HEK293 (cell line): ENCODE data around the gene DENND1C.

Experiments used
- GLIS1 ChIP-seq: fragments of 450-650 bp; formaldehyde crosslinking; IDR thresholded peaks from 2 replicates; pipeline ENCODE4 v1.5.1; 2016; ENCODE audit warnings: missing biosample characterization, missing genetic modification characterization
- KLF9 ChIP-seq: fragments of 450-650 bp; formaldehyde crosslinking; IDR thresholded peaks from 2 replicates; pipeline ENCODE4 v1.5.1; 2016; ENCODE audit warnings: missing biosample characterization, missing genetic modification characterization, low read depth
- SETDB1 ChIP-seq: IDR thresholded peaks from one replicate; pipeline ENCODE4 v1.6.1; 2017; ENCODE audit warnings: mild to moderate bottlenecking, low read length, moderate library complexity, mixed read lengths; ENCODE audit not compliant: insufficient read length
- ZBTB1 ChIP-seq: fragments of 450-650 bp; formaldehyde crosslinking; IDR thresholded peaks from 2 replicates; pipeline ENCODE4 v1.5.1; 2016; ENCODE audit warnings: missing biosample characterization, missing genetic modification characterization
- ZBTB20 ChIP-seq: fragments of 450-650 bp; formaldehyde crosslinking; IDR thresholded peaks from 2 replicates; pipeline ENCODE4 v1.5.1; 2016; ENCODE audit warnings: missing biosample characterization, missing genetic modification characterization
- ZBTB48 ChIP-seq: fragments of 450-650 bp; formaldehyde crosslinking; IDR thresholded peaks from 2 replicates; pipeline ENCODE4 v1.5.1; 2016; ENCODE audit warnings: missing biosample characterization, missing genetic modification characterization
- ZNF138 ChIP-seq: fragments of 450-650 bp; formaldehyde crosslinking; IDR thresholded peaks from 2 replicates; pipeline ENCODE4 v1.5.1; 2016; ENCODE audit warnings: missing biosample characterization, missing genetic modification characterization, borderline replicate concordance
- ZNF146 ChIP-seq: fragments of 450-650 bp; formaldehyde crosslinking; IDR thresholded peaks from 2 replicates; pipeline ENCODE4 v1.5.1; 2016; ENCODE audit warnings: missing biosample characterization, missing genetic modification characterization
- ZNF23 ChIP-seq: fragments of 450-650 bp; formaldehyde crosslinking; IDR thresholded peaks from 2 replicates; pipeline ENCODE4 v1.5.1; 2016; ENCODE audit warnings: missing biosample characterization, missing genetic modification characterization, borderline replicate concordance
- ZNF24 ChIP-seq: fragments of 450-650 bp; formaldehyde crosslinking; IDR thresholded peaks from 2 replicates; pipeline ENCODE4 v1.5.1; 2016; ENCODE audit warnings: missing biosample characterization, missing genetic modification characterization
- ZNF274 ChIP-seq, 2 experiments: fragments of 200-500 bp in 1 of 2; fragments of 450-650 bp in 1 of 2; sonication (Bioruptor generic) in 1 of 2; formaldehyde crosslinking in 1 of 2; IDR thresholded peaks; 2 replicates each; pipeline versions ENCODE4 v1.5.1 to v1.6.1; 2014 to 2016; ENCODE audit warnings: borderline replicate concordance in 1 of 2, inconsistent platforms in 1 of 2, low read length in 1 of 2, missing biosample characterization in 1 of 2, missing genetic modification characterization in 1 of 2
- ZNF335 ChIP-seq: fragments of 450-650 bp; formaldehyde crosslinking; conservative IDR thresholded peaks from 2 replicates; pipeline ENCODE4 v1.5.1; 2016; ENCODE audit warnings: missing biosample characterization, missing genetic modification characterization
- ZNF394 ChIP-seq: fragments of 450-650 bp; formaldehyde crosslinking; IDR thresholded peaks from 2 replicates; pipeline ENCODE4 v1.5.1; 2016; ENCODE audit warnings: missing biosample characterization, missing genetic modification characterization, mild to moderate bottlenecking, moderate library complexity, borderline replicate concordance
- ZNF473 ChIP-seq: fragments of 450-650 bp; formaldehyde crosslinking; IDR thresholded peaks from 2 replicates; pipeline ENCODE4 v1.5.1; 2017; ENCODE audit warnings: missing biosample characterization, missing genetic modification characterization
- ZNF558 ChIP-seq: fragments of 450-650 bp; formaldehyde crosslinking; IDR thresholded peaks from 2 replicates; pipeline ENCODE4 v1.5.1; 2016; ENCODE audit warnings: missing biosample characterization, missing genetic modification characterization
- ZNF600 ChIP-seq: fragments of 450-650 bp; formaldehyde crosslinking; IDR thresholded peaks from 2 replicates; pipeline ENCODE4 v1.5.1; 2016; ENCODE audit warnings: missing biosample characterization, missing genetic modification characterization
- ZNF624 ChIP-seq: fragments of 450-650 bp; formaldehyde crosslinking; IDR thresholded peaks from 2 replicates; pipeline ENCODE4 v1.5.1; 2017; ENCODE audit warnings: missing biosample characterization, missing genetic modification characterization
- ZNF629 ChIP-seq: fragments of 450-650 bp; formaldehyde crosslinking; IDR thresholded peaks from 2 replicates; pipeline ENCODE4 v1.5.1; 2017; ENCODE audit warnings: missing biosample characterization, missing genetic modification characterization
- ZNF677 ChIP-seq: fragments of 450-650 bp; IDR thresholded peaks from 2 replicates; pipeline ENCODE4 v1.5.0; 2018; ENCODE audit warnings: missing biosample characterization, mild to moderate bottlenecking, missing genetic modification characterization, moderate library complexity
- ZNF707 ChIP-seq: fragments of 450-650 bp; formaldehyde crosslinking; IDR thresholded peaks from 2 replicates; pipeline ENCODE4 v1.5.1; 2016; ENCODE audit warnings: missing biosample characterization, missing genetic modification characterization
- ZNF747 ChIP-seq: fragments of 450-650 bp; formaldehyde crosslinking; IDR thresholded peaks from 2 replicates; pipeline ENCODE4 v1.5.1; 2016; ENCODE audit warnings: missing biosample characterization, missing genetic modification characterization
- TF ChIP-seq, protein P1 (sequence below): fragments of 450-650 bp; formaldehyde crosslinking; IDR thresholded peaks from 2 replicates; pipeline ENCODE4 v1.5.1; 2016; ENCODE audit warnings: missing biosample characterization, missing genetic modification characterization, low read depth
- TF ChIP-seq, protein P2 (sequence below): fragments of 450-650 bp; formaldehyde crosslinking; IDR thresholded peaks from 2 replicates; pipeline ENCODE4 v1.5.1; 2016; ENCODE audit warnings: missing biosample characterization, missing genetic modification characterization
- TF ChIP-seq, protein P3 (sequence below): fragments of 450-650 bp; IDR thresholded peaks from 2 replicates; pipeline ENCODE4 v1.5.1; 2018; ENCODE audit warnings: missing biosample characterization, mild to moderate bottlenecking, missing genetic modification characterization
- TF ChIP-seq, protein P4 (sequence below): fragments of 450-650 bp; formaldehyde crosslinking; IDR thresholded peaks from 2 replicates; pipeline ENCODE4 v1.5.1; 2016; ENCODE audit warnings: missing biosample characterization, missing genetic modification characterization
- TF ChIP-seq, protein P5 (sequence below): fragments of 450-650 bp; formaldehyde crosslinking; IDR thresholded peaks from 2 replicates; pipeline ENCODE4 v1.5.1; 2016; ENCODE audit warnings: missing biosample characterization, missing genetic modification characterization
- TF ChIP-seq, protein P6 (sequence below): fragments of 450-650 bp; formaldehyde crosslinking; IDR thresholded peaks from 2 replicates; pipeline ENCODE4; 2016; ENCODE audit warnings: missing biosample characterization, missing genetic modification characterization

Gene DENND1C

DNA sequence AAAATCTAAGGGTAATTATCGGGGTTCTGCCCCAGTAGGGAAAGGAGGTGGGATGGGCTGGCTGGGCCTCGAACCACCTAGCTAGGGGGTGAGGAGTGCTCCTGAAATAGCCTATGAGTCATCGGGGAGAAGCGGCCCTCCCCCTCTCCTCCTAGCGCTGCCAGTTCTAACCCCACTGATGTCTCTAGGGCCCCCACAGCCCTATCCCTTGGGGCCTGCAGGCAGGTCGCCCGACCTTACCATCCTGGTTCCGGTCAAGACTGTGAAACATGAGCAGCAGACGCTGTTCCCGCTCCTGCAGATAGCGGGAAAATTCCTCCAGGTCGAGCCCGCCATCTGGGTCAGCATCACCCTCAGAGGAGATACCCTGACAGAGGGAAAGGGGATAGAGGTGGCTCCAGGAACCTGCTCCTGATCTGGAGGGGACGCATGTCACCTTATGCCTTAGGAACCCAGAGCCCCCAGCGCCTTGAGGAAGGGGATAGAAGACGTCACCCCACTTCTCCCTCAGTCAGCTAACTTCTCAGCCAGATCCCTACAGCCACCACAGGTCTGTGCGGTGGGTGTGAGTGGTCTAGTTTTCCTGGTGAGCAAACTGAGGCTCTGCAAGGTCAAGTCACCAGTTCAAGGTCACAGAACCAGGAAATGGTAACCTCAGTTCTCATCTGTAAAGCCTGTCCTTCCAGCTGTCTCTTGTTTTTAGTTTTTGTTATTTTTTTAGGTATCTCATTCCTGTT, 23.5 kb downstream of the DENND1C start (continued):
- TF ChIP-seq ZNF747 (tag by site-specific recombination) (no peak), KLF9 (tag by site-specific recombination) (no peak), ZNF146 (tag by site-specific recombination) (no peak), SETDB1 (no peak), ZNF394 (tag by site-specific recombination) (0 out of 2 replicates have a peak, but pooled peaks have one; percentile 27), ZNF335 (tag by site-specific recombination) (peak; percentile 45), ZNF600 (tag by site-specific recombination) (peak; percentile 86), ZNF23 (tag by site-specific recombination) (no peak), ZNF138 (no peak), ZNF629 (tag by site-specific recombination) (0 out of 2 replicates have a peak, but pooled peaks have one; percentile 29), ZNF274 (IDR thresholded peaks at IDR 0.05; ENCODE audit: low read length) (no peak), ZNF274 (tag by site-specific recombination; IDR thresholded peaks at IDR 0.05; ENCODE audit: borderline replicate concordance) (no peak), ZNF558 (tag by site-specific recombination) (peak; percentile 25; the same call in 1 of the 2 replicates), ZBTB1 (no peak), GLIS1 (tag by site-specific recombination) (peak; percentile 55), ZBTB20 (tag by site-specific recombination) (no peak), ZNF707 (tag by site-specific recombination) (no peak), ZNF624 (no peak), ZNF24 (tag by site-specific recombination) (peak; percentile 22; the same call in 1 of the 2 replicates), ZNF677 (no peak), ZBTB48 (tag by site-specific recombination) (peak; percentile 65; the same call in 1 of the 2 replicates), ZNF473 (no peak)
- TF ChIP-seq, protein P1, sequence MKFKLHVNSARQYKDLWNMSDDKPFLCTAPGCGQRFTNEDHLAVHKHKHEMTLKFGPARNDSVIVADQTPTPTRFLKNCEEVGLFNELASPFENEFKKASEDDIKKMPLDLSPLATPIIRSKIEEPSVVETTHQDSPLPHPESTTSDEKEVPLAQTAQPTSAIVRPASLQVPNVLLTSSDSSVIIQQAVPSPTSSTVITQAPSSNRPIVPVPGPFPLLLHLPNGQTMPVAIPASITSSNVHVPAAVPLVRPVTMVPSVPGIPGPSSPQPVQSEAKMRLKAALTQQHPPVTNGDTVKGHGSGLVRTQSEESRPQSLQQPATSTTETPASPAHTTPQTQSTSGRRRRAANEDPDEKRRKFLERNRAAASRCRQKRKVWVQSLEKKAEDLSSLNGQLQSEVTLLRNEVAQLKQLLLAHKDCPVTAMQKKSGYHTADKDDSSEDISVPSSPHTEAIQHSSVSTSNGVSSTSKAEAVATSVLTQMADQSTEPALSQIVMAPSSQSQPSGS (tag by site-specific recombination) = no peak
- TF ChIP-seq, protein P2, sequence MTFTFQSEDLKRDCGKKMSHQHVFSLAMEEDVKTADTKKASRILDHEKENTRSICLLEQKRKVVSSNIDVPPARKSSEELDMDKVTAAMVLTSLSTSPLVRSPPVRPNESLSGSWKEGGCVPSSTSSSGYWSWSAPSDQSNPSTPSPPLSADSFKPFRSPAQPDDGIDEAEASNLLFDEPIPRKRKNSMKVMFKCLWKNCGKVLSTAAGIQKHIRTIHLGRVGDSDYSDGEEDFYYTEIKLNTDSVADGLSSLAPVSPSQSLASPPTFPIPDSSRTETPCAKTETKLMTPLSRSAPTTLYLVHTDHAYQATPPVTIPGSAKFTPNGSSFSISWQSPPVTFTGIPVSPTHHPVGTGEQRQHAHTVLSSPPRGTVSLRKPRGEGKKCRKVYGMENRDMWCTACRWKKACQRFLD (tag by site-specific recombination) = no peak
- TF ChIP-seq, protein P3, sequence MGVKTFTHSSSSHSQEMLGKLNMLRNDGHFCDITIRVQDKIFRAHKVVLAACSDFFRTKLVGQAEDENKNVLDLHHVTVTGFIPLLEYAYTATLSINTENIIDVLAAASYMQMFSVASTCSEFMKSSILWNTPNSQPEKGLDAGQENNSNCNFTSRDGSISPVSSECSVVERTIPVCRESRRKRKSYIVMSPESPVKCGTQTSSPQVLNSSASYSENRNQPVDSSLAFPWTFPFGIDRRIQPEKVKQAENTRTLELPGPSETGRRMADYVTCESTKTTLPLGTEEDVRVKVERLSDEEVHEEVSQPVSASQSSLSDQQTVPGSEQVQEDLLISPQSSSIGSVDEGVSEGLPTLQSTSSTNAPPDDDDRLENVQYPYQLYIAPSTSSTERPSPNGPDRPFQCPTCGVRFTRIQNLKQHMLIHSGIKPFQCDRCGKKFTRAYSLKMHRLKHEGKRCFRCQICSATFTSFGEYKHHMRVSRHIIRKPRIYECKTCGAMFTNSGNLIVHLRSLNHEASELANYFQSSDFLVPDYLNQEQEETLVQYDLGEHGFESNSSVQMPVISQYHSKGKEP (tag by site-specific recombination) = no peak
- TF ChIP-seq, protein P4, sequence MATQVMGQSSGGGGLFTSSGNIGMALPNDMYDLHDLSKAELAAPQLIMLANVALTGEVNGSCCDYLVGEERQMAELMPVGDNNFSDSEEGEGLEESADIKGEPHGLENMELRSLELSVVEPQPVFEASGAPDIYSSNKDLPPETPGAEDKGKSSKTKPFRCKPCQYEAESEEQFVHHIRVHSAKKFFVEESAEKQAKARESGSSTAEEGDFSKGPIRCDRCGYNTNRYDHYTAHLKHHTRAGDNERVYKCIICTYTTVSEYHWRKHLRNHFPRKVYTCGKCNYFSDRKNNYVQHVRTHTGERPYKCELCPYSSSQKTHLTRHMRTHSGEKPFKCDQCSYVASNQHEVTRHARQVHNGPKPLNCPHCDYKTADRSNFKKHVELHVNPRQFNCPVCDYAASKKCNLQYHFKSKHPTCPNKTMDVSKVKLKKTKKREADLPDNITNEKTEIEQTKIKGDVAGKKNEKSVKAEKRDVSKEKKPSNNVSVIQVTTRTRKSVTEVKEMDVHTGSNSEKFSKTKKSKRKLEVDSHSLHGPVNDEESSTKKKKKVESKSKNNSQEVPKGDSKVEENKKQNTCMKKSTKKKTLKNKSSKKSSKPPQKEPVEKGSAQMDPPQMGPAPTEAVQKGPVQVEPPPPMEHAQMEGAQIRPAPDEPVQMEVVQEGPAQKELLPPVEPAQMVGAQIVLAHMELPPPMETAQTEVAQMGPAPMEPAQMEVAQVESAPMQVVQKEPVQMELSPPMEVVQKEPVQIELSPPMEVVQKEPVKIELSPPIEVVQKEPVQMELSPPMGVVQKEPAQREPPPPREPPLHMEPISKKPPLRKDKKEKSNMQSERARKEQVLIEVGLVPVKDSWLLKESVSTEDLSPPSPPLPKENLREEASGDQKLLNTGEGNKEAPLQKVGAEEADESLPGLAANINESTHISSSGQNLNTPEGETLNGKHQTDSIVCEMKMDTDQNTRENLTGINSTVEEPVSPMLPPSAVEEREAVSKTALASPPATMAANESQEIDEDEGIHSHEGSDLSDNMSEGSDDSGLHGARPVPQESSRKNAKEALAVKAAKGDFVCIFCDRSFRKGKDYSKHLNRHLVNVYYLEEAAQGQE = no peak
- TF ChIP-seq, protein P5, sequence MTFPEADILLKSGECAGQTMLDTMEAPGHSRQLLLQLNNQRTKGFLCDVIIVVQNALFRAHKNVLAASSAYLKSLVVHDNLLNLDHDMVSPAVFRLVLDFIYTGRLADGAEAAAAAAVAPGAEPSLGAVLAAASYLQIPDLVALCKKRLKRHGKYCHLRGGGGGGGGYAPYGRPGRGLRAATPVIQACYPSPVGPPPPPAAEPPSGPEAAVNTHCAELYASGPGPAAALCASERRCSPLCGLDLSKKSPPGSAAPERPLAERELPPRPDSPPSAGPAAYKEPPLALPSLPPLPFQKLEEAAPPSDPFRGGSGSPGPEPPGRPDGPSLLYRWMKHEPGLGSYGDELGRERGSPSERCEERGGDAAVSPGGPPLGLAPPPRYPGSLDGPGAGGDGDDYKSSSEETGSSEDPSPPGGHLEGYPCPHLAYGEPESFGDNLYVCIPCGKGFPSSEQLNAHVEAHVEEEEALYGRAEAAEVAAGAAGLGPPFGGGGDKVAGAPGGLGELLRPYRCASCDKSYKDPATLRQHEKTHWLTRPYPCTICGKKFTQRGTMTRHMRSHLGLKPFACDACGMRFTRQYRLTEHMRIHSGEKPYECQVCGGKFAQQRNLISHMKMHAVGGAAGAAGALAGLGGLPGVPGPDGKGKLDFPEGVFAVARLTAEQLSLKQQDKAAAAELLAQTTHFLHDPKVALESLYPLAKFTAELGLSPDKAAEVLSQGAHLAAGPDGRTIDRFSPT (tag by site-specific recombination) = no peak
- TF ChIP-seq, protein P6, sequence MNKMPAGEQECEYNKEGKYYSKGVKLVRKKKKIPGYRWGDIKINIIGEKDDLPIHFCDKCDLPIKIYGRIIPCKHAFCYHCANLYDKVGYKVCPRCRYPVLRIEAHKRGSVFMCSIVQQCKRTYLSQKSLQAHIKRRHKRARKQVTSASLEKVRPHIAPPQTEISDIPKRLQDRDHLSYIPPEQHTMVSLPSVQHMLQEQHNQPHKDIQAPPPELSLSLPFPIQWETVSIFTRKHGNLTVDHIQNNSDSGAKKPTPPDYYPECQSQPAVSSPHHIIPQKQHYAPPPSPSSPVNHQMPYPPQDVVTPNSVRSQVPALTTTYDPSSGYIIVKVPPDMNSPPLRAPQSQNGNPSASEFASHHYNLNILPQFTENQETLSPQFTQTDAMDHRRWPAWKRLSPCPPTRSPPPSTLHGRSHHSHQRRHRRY (tag by site-specific recombination) = no peak
